Prostate gland (tissue), 2 donors: ENCODE results near the gene BCLAF3.

Experiments
- POLR2AphosphoS5 ChIP-seq: sonication (generic); formaldehyde crosslinking; IDR thresholded peaks from one replicate; pipeline ENCODE4 v1.6.1; 2017; ENCODE audit warnings: antibody characterized with exemption
- TF ChIP-seq, protein P1 (sequence below), 4 experiments: fragments of 200-600 bp in 2 of 4; fragments of 450-650 bp in 2 of 4; sonication (generic) in 2 of 4; IDR thresholded peaks; 1 replicate in 3 of 4; 2 replicates in 1 of 4; pipeline ENCODE4 v1.5.1; 2016 to 2019; ENCODE audit warnings: antibody characterized with exemption in 4 of 4, mild to moderate bottlenecking in 2 of 4, moderate library complexity in 2 of 4

DNA sequence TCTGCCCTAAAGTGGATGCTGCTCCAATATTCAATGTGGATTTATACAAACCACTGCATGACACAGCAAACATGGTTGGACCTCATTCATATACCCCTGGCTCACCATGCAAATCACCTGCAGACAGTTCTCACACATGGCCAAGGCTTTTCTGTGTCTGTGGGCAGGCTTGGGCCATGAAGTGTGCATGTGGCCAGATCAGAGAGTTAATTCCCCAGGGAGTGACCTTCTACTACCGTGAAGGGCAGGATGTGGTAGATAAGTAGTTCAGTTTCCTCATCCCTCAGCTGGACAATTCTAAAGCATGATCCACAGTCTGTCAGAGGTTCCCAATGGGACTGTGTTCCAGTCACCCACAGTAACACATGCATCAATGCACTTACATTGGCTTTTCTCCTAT, 24.6 kb upstream of the BCLAF3 start:
- no peak for TF ChIP-seq POLR2AphosphoS5
- TF ChIP-seq, protein P1, sequence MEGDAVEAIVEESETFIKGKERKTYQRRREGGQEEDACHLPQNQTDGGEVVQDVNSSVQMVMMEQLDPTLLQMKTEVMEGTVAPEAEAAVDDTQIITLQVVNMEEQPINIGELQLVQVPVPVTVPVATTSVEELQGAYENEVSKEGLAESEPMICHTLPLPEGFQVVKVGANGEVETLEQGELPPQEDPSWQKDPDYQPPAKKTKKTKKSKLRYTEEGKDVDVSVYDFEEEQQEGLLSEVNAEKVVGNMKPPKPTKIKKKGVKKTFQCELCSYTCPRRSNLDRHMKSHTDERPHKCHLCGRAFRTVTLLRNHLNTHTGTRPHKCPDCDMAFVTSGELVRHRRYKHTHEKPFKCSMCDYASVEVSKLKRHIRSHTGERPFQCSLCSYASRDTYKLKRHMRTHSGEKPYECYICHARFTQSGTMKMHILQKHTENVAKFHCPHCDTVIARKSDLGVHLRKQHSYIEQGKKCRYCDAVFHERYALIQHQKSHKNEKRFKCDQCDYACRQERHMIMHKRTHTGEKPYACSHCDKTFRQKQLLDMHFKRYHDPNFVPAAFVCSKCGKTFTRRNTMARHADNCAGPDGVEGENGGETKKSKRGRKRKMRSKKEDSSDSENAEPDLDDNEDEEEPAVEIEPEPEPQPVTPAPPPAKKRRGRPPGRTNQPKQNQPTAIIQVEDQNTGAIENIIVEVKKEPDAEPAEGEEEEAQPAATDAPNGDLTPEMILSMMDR (IDR thresholded peaks at IDR 0.05), result no peak
